Stimulated activated CD4-positive, alpha-beta T cell treated with anti-CD3 and anti-CD28 coated beads, Interleukin-12 subunit alpha, Interleukin-12 subunit beta, amount 100 ng/mL, for 4 hours (primary cell): Measurements from ENCODE around the gene CIAO2B.
A peak's percentile ranks its signal among the peaks of the same experiment; 100 is the strongest.
"Not testable (repeated sequence)": the region's sequence is repeated elsewhere in the genome, so short reads cannot be mapped to it uniquely, and the experiment has no call there.

Experiments used
- DNase-seq: peaks from one replicate; pipeline ENCODE4 v3.0.0-alpha.2; 2020

Gene CIAO2B

DNA sequence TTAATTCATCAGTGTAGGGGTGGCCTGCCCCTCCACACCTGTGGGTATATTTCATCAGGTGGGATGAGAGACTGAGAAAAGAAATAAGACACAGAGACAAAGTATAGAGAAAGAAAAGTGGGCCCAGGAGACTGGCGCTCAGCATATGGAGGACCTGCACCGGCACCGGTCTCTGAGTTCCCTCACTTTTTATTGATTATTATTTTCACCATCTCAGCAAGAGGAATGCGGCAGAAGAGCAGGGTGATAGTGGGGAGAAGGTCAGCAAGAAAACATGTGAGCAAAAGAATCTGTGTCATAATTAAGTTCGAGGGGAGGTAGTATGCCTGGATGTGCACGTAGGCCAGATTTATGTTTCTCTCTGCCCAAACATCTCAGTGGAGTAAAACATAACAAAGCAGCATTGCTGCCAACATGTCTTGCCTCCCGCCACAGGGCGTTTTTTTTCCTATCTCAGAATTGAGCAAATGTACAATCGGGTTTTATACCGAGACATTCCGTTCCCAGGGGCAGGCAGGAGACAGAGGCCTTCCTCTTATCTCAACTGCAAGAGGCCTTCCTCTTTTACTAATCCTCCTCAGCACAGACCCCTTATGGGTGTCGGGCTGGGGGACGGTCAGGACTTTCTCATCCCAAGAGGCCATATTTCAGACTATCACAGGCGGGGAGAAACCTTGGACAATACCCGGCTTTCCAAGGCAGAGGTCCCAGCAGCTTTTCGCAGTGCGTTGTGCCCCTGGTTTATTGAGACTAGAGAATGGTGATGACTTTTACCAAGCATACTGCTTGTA is 21.4 kb upstream of the CIAO2B start:
- not testable (repeated sequence) for DNase-seq

DNA sequence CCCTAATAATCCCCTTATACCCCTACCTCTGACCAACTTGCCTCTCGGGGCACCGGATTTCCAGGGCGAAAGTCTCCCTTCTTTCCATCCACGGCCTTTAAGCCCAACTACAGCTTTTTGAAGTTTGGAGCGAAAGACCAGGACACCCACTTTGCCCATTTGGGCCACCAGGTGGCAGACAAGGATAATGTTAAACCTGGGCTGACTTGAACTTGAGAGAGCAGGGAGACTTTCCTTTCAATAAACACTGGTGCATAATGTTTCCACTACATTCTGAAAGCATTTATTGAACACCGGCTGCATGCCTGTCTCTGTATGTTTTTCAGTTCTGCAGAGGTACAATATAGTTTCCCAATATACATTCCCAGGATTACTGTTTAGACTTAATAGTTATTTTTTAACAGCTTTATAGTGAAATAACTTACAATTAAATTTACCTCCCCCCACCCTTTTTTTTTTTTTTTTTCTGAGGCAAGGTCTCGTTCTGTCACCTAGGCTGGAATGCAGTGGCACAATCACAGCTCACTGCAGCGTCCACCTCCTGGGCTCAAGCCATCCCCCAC is 20.0 kb upstream of the CIAO2B start:
- peak; percentile 69 for DNase-seq

DNA sequence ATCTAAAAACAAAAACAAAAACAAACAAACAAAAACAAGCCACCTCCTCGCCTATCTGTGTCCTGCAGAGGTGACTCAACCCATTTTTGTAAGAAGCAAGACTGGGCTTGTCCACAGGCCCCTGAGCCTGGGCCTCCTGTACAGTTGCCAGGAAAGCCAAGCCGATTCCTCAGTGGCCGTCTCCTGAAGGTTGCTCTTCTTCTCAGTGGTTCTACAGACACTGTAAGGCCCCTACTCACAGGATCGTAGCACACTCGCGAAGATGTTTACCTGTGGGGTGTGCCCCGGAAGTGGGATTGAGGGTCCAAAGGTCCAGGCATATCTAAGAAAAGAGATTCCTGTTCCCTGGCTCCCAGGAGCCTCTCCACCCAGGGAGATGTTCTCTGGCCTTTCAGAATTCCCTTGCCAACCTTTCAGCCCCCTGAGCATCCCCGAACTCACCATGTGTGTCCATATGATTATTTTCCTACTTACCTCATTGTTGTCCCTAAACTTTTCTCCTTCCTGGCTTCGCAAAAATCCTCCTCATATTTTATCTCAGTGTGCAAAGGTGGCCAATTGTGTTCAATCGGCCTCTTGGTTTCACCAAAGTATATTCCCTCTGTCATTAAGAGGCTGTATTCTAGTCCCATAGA is 19.4 kb upstream of the CIAO2B start:
- no peak for DNase-seq

DNA sequence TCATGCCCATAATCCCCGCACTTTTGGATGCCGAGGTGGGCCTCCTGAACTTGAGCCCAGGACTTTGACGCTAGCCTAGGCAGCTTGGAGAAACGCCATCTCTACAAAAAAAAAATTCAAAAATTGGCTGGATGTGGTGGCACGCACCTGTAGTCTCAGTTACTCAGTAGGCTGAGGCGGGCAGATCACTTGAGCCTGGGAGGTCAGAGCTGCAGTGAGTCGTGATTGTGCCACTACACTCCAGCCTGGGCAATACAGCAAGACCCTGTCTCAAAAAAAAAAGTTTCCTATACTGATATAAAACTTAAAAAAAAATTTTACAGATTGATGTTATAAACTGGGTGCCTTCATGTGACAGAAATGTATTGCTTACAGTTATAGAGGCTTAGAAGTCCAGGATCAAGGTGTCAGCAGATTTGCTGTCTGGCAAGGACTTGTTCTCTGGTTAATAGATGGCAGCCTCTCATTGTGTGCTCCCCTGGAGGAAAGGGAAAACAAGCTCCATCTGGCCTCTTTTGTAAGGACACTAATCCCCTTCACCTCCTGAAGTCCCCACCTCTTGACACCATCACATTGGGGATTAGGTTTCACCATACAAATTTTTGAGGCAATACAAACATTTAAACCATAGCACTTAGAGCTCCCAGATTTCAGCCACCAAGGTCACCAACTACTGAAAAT is 18.4 kb upstream of the CIAO2B start:
- DNase-seq: no peak

DNA sequence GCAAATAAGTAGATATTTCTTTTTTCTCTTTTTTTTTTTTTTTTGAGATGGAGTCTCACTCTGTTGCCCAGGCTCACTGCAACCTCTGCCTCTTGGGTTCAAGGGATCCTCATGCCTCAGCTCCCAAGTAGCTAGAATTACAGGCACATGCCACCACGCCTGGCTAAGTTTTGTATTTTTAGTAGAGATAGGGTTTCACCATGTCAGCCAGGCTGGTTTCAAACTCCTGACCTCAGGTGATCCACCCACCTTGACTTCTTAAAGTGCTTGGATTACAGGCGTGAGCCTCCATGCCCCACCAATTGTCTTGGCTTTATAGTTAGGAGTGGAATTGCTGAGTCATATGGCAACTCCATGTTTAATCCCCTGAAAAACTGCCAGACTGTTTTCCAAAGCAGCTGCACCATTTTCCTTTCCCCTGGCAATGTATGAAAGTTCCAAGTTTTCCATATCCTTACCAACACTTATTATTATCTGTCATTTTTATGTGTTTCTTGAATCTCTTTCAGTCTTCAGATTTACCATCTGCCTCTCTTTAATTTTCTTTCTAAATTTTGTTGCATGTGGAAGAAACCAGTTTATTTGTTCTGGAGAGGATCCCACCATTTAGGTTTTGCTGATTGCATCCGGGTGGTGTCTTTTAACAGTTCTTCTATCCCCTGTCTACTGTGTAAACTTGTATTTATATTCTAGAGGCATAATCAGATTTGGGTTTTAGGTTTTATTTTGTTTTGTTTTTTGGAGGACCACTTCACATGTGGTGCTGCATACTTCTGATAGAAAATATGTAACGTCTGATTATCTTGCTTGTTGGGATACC is 17.0 kb upstream of the CIAO2B start:
- no peak for DNase-seq

DNA sequence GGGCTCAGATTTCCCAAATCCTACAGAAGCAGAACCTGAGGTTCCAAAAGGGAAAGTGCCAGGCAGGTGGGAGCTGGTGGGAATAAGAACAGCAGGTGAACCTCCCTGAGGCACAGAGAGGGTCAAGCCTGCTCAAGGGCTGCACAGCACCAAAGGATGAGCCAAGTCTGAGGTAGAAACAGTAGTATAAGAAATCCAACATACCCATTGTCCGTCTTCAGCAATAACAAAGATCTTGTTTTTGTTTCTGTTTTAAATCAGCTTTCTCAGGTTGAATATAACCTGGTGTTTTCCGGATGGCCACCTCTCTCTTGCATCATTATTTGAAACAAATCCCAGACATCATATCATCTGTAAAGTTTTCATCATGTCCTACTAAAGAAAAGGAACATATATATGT is 16.2 kb upstream of the CIAO2B start:
- no peak for DNase-seq

DNA sequence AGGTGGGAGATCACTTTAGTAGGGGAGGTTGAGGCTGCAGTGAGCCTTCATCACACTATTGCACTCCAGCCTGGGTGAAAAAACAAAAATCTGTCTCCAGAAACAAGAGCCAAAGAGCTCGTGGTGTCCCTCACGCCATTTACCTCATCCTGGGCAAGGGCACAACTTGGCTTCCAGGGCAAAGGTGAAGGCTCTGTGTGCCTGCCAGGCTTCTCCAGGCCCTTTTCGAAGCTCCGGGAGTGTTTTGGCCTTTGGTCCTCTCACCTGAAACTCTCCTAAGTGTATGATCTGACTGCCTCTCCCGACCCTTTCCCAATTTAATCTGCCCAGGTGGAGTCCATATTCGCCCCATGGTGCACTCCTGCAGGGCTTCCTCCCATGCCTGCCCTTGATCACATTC is 15.3 kb upstream of the CIAO2B start:
- no peak for DNase-seq

DNA sequence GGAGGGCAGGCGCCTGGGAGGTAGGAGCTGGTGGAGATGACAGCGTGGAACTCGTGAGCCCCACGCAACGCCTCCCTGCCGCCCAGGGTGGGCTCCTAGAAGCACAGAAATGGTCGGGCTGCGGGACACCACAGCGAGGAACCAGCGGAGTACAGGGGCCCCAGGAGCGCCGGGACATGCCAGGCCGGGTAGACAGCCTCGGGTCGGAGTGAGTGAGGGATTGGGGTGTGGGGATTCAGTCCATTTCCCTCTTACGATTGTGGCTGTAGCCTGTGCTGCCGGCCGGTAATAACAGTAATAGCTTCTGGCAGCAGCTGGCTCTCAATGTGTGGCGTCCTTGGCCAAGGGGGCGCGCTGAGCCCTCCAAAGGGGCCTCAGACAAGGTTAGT is 14.6 kb upstream of the CIAO2B start:
- no peak for DNase-seq

DNA sequence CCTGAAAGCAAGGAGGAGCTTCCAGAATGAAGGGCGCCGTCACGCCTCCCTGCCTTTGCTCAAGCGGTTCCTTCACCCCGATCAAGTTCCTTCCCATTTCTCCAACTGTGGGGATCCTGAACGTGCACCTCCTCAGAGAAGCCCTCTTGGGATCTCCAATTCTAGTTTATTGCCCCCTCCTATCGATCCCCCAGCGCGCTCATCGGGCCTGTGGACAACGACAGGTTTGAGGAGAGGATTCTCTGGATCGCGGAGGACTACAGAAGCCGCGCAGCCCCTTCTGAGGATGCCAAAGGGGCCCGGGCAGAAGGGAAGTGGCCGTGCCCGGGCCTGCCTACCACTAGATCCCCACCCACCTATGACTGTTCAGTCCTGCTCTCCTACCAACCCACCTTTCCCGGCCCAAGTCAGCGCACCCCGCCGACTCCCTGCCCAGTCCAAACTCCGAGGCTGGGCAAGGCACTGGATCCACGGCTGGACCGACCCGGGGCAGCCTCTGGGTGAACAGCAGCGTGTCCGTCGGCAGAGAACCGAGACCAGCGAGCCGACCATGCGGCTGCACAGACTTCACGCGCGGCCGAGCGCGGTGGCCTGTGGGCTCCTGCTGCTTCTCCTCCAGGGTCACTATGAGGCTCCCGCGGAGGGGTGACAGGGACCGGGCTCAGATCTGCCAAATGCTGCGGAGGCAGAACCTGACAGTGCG is 14.1 kb upstream of the CIAO2B start:
- DNase-seq: no peak

DNA sequence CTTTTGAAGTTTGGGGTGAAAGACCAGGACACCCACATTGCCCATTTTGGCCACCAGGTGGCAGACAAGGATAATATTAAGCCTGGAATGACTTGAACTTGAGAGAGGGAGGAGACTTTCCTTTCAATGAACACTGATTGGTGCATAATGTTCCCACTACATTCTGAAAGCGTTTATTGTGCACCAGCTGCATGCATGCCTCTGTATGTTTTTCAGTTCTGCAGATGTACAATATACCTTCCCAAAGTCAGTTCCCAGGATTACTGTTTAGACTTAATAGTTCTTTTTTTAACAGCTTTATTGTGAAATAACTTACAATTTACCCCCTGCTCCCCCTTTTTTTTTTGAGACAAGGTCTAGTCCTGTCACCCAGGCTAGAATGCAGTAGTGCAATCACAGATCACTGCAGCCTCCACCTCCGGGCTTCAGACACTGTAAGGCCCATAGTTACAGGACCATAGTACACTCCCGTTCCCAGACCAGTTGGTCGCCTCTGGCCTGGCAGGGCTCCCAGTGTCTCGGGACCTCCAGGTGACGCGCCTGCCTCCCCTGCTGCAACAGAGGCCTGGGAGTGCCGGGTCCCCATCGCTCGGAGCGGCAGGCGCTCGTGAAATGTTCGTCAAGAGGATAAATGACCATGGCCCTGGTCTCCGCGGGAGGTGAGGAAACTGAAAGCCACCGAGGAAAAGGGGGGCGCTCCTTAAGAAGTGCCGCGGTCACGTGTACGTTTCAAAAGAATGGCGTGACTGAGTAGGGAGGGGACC is 13.3 kb upstream of the CIAO2B start:
- peak; percentile 80 for DNase-seq

DNA sequence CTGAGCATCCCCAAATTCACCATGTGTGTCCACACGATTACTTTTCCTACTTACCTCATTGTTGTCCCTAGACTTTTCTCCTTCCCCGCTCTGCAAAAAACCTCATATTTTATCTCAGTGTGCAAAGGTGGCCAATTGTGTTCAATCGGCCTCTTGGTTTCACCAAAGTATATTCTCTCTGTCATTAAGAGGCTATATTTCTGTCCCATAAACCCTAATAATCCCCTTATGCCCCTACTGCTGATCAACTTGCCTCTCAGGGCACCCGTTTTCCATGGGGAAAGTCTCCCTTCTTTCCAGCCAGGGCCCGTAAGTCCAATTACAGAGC is 12.7 kb upstream of the CIAO2B start:
- DNase-seq: no peak

DNA sequence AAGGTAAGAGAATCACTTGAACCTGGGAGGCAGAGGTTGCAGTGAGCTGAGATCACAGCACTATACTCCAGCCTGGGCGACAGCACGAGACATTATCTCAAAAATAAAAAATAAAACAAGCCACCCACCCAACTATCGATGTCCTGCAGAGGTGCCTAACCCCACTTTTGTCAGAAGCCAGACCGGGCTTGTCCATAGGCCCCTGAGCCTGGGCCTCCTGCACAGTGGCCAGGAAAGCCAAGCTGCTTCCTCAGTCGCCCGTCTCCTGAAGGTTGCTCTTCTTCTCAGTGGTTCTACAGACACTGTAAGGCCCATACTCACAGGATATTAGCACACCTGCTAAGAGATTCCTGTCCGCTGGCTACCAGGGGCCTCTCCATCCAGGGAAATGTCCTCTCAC is 12.3 kb upstream of the CIAO2B start:
- no peak for DNase-seq

DNA sequence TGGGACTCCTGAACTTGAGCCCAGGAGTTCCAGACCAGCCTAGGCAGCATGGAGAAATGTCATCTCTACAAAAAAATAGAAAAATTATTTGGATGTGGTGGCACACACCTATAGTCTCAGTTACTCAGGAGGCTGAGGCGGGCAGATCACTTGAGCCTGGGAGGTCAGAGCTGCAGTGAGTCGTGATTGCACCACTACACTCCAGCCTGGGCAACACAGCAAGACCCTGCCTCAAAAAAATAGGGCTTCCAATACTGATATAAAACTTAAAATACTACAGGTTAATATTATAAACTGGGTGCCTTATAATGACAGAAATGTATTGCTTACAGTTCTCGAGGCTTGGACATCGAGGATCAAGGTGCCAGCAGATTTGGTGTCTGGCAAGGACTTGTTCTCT is 11.7 kb upstream of the CIAO2B start:
- DNase-seq: no peak

DNA sequence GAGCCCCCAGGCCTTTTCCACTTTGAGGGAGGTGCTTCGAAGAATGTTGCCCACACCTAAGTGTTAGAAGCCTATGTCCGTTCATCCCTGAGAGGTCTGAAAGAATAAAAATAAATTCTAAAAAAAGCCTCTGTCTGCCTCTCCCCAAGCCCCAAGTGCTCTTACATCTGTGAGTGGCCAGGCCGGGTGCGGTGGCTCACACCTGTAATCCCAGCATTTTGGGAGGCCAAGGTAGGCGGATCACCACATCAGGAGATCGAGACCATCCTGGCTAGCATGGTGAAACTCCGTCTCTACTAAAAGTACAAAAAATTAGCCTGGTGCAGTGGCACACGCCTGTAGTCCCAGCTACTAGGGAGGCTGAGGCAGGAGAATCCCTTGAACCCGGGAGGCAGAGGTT is 10.8 kb upstream of the CIAO2B start:
- not testable (repeated sequence) for DNase-seq

DNA sequence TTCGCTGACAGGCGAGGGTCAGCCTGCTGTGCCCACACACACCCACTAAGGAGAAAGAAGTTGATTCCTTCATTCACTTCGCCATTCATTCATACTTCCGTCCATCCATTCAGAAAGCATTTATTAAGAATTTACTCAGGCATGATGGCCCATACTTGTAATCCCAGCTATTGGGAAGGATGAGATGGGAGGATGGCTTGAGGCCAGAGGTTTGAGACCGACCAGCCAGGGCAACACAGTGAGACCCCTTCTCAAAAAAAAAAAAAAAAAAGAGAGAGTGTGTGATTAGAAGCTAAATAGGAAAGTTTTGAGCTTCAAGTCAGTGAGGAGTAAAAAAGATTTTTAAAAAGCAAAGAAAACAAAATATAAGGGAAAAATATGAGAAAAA is 9.8 kb upstream of the CIAO2B start:
- DNase-seq: no peak

DNA sequence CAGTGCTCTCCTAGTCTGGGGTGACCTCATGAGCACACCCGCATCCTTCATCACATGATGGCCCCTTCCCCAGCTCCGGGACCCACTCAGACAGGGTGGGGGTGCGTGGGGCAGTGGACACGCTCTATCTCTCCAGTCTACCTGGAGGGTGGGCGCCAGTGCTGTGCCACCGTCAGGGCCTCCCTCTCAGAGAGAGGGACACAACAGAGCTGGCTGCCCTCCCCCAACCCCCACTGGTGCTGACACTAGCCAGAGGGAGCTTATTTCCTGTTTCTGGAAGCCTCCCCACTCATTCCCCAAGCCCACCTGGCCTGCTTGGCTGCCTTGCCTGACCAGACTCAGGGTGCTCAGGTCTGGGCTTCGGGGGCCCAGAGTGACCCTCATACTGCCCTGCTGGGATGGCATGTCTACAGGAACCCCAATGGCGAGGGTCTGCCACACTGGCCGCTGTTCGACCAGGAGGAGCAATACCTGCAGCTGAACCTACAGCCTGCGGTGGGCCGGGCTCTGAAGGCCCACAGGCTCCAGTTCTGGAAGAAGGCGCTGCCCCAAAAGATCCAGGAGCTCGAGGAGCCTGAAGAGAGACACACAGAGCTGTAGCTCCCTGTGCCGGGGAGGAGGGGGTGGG is 9.3 kb upstream of the CIAO2B start:
- no peak for DNase-seq

DNA sequence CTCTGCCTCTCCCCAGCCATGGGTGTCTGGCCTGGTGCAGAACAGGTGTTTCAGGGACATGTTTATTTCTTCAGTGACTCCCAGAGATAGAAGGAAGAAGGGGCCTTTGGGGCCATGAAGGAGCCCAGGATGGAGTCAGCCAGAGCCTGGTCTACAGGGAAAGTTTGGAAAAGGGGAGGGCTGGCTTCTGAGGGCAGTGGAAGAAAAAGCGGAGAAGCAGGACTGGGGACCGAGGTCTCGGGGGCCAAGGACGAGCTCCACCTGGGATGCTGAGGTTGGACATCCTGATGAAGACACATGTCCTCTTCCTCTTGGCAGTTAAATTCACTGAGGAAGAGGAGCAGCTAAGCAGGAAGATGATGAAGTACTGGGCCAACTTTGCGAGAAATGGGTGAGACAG is 8.8 kb upstream of the CIAO2B start:
- DNase-seq: no peak

DNA sequence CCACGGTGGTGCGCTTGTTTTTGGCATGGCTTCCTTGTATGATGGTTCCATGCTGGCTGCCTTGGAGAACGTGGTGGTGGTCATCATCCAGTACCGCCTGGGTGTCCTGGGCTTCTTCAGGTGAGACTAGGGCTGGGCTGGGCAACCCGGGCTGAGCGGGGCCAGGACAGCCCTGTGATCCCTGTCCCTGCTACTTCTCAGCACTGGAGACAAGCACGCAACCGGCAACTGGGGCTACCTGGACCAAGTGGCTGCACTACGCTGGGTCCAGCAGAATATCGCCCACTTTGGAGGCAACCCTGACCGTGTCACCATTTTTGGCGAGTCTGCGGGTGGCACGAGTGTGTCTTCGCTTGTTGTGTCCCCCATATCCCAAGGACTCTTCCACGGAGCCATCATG is 6.0 kb upstream of the CIAO2B start:
- no peak for DNase-seq

DNA sequence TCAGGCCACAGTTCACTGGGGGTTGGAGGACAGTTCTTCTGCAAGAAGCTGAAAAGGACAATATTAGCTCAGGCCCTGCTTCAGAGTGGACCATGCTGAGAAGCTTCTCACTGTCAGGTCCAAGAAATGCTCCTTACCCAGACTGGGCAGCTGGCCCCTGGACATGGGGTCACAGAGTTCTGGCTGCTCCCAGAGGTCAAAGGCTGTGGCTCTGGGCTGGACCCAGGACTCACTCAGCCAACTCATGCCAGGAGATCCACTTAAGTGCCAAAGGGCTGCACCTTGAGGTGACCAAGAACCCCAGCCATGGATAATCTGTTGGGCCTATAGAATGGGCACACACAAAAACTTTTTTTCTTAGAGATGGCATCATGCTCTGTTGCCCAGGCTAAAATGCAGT is 5.2 kb upstream of the CIAO2B start:
- DNase-seq: no peak

DNA sequence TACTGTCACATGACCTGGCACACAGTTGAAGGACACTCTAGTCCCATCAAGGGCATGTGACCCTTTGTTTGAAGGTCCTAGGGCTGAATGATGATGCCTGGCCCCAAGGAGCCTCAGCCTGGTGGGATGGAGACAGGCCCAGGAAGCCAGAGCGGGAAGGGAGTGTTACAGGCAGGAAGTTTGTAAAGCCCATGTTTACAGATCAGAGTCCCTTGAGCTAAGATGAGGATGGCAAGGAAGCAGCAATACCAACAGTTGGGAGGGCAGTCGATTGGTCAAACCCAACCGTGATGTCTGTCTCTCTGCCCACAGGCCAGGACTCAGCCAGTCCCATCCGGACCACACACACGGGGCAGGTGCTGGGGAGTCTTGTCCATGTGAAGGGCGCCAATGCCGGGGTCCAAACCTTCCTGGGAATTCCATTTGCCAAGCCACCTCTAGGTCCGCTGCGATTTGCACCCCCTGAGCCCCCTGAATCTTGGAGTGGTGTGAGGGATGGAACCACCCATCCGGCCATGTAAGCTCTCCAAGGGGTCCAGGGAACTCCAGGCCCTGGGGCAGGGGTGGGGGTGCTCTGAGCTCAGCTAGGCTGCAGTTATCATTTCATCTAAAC is 3.6 kb upstream of the CIAO2B start:
- DNase-seq: no peak
